Stomach (tissue), 4 donors: ENCODE results near the gene COCH.

Source experiments
- POLR2A ChIP-seq, 4 donors: fragments of 450-650 bp; IDR thresholded peaks; one replicate each; pipeline ENCODE4 v1.6.1; 2016; ENCODE audit warnings: antibody characterized with exemption in 4 of 4, control low read depth in 2 of 4, mild to moderate bottlenecking in 1 of 4, moderate library complexity in 1 of 4
- POLR2AphosphoS5 ChIP-seq, 3 donors: sonication (generic); formaldehyde crosslinking; IDR thresholded peaks; one replicate each; pipeline ENCODE4 v1.6.1; 2016; ENCODE audit warnings: antibody characterized with exemption in 3 of 3
- TF ChIP-seq, protein P1 (sequence below), 7 experiments: fragments of 450-650 bp in 4 of 7; fragments of 200-600 bp in 3 of 7; sonication (generic) in 3 of 7; IDR thresholded peaks; one replicate each; pipeline ENCODE4 v1.5.1; 2016 to 2019; ENCODE audit warnings: antibody characterized with exemption in 7 of 7, control low read depth in 2 of 7, mild to moderate bottlenecking in 1 of 7

- TF ChIP-seq, protein P1, sequence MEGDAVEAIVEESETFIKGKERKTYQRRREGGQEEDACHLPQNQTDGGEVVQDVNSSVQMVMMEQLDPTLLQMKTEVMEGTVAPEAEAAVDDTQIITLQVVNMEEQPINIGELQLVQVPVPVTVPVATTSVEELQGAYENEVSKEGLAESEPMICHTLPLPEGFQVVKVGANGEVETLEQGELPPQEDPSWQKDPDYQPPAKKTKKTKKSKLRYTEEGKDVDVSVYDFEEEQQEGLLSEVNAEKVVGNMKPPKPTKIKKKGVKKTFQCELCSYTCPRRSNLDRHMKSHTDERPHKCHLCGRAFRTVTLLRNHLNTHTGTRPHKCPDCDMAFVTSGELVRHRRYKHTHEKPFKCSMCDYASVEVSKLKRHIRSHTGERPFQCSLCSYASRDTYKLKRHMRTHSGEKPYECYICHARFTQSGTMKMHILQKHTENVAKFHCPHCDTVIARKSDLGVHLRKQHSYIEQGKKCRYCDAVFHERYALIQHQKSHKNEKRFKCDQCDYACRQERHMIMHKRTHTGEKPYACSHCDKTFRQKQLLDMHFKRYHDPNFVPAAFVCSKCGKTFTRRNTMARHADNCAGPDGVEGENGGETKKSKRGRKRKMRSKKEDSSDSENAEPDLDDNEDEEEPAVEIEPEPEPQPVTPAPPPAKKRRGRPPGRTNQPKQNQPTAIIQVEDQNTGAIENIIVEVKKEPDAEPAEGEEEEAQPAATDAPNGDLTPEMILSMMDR (IDR thresholded peaks at IDR 0.05): no peak
- no peak for TF ChIP-seq POLR2A (IDR thresholded peaks at IDR 0.05)
- TF ChIP-seq POLR2AphosphoS5 (IDR thresholded peaks at IDR 0.05): no peak
Observed at GRCh38 chr14:30873308-30874119, 845 bp upstream of the COCH start.
